GM04503 (cell line): Measurements from ENCODE around the gene CD2BP2.
"Not testable (repeated sequence)": the region's sequence is repeated elsewhere in the genome, so short reads cannot be mapped to it uniquely, and the experiment has no call there.

ENCODE experiments used
- DNase-seq: peaks from one replicate; pipeline ENCODE4 v3.0.0-alpha.2; 2012; ENCODE audit warnings: low read depth

The CD2BP2 gene

GRCh38 chr16:30358990-30359870 lies 4.1 kb upstream of the CD2BP2 start:
- no peak for DNase-seq

- no peak for DNase-seq
These were observed 3.4 kb upstream of the CD2BP2 start for GRCh38 chr16:30358577-30358936.

GRCh38 chr16:30357715-30358576 lies 2.8 kb upstream of the CD2BP2 start:
- no peak for DNase-seq

DNA sequence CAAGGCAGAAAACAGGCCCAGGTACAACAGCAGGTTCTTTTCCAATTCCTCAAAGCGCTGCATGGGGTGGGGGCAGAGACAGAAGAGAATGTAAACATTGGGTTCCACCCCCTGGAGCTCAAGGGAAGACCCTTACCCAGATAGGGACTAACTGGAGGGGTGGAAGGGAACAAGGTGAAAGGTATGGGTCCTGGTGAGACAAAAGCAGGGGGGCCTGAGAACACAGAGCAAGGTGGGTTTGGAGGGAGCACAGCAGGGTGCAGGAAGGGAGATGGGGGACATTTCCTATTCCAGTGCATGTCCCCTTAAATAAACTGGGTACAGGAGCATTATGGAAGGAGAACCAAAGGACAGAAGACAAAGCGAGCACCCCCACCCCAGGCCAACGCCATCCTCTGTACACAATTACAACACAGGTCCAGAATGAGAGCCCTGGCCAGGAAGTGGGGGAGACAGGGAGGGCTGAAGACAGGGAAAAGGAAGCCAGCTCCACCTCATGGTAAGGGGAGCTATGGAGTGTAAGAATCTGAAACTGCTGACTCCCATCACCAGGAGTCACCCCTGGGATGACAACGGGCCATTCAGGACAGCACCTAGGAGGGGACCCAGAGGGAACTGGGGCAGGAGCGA lies 2.1 kb upstream of the CD2BP2 start:
- DNase-seq = no peak

DNA sequence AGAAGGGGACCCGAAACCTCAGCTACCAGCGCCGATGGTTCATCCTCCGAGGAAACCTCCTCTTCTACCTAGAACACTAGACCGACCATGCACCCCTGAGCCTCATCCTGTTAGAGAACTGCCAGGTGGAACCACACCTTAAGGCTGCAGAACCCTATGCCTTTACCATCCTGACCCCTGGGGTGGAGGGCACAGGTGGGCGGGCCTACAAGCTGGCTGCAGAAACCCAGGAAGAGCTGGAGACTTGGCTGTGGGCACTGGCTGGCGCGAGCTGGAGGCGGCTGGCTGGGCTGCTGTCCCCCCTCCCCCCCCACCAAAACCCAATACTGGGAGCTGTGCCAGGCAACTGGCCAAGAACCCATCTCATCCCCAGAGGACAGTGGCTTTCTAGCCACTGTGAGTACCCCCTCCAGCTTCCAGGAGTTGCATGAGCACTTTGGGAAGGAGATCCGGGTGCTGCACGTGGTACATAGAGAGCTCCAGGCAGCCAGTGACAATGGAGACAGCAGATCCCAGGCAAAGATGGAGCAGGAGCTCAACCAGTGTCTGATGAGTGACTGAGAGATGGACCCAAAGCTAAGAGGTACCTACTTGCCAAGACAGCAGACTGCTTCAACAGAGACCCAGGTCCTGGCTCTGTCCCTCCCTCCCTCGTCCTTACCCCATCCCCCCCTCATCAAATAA lies 1.4 kb upstream of the CD2BP2 start:
- DNase-seq = no peak

DNA sequence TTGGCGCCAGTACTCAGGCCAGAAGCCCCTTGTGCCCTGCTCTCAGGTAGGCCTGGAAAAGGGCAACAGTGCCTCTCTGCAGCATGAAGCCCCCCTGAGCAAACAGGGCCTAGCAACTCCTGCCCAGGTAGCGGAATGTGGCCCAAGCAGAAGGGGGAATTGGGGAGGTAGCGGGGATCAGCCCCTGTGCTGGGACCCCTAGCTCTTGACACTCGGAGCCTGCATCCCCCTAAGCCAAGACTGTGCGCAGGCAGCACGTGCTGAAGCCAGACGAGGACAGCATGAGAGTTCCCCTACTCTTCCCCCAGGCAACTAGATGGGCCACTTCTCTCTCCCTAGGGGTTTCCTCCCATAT lies 823 bp upstream of the CD2BP2 start:
- DNase-seq = no peak

DNA sequence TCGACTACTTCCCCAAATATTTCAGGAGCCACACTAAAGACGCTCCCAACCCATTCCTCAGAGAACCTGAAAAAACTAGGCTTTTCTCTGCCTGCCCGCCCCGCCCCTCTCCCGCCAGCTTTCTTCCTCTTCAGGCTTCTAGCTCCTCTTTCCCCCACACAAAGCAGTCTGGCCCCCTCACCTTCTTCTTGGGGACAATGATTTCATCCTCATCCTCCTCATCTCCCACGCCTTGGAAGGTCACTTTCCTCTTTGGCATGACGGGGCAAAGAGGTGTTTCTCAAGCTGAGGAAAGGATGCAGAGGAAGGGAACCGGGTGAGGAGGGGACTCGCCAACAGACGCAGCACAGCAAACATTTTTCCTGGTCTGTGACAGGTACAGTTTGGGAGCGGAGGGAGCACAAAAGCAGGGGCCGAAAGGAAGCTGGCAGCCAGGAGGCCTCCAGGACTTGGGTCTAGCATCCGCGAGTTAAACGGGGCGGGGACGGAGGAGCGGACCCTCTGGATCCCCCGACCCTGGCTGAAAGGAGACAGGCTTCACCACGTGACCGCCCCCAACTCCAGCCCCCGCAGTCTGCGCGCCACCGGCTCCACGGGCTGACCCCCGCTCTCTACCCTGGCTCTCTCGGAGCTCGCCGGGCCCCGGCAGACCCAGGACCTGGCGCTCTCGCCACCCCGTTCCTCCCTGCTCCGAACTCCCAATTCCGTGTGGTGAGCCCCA lies 525 bp downstream of the CD2BP2 start:
- DNase-seq = no peak

DNA sequence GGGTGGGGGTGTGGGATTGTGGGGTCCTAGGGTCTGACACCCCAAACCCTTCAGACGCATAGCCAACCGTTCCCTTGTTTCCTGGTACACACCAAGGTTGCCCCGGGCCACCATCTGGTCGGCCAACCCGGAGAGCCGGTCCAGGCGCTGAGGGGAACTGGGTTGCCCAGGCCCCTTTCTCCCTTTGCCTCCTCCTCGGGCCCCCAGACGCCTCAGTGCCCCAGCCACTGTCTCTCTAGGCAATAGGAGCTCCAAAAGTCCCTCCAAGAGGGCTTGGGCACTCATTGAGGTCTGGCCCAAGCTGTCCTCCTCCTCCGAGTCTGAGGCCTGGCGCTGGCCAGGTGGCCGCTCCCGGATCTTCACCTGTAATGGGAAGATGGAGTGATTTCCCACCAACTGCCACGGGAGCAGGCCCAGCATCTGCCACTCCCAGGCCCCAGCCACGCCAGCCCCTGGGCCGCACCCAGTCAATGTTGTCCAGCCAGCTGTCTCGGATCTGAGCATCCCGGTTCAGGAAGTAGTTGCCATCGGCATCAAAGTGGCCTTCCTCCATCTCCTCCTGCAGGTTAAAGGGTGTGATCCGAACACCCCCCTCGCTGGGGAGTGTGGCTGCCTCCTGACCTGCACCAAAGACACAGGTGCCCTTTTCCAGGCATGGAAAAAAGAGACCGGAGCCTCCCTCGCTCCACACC lies 1.5 kb downstream of the CD2BP2 start:
- DNase-seq = no peak

- no peak for DNase-seq
These were observed 2.4 kb downstream of the CD2BP2 start for GRCh38 chr16:30352488-30353401.

GRCh38 chr16:30351586-30352419 lies 3.3 kb downstream of the CD2BP2 start:
- DNase-seq = peak; percentile 86

GRCh38 chr16:30351001-30351441 lies 4.1 kb downstream of the CD2BP2 start:
- DNase-seq = no peak

DNA sequence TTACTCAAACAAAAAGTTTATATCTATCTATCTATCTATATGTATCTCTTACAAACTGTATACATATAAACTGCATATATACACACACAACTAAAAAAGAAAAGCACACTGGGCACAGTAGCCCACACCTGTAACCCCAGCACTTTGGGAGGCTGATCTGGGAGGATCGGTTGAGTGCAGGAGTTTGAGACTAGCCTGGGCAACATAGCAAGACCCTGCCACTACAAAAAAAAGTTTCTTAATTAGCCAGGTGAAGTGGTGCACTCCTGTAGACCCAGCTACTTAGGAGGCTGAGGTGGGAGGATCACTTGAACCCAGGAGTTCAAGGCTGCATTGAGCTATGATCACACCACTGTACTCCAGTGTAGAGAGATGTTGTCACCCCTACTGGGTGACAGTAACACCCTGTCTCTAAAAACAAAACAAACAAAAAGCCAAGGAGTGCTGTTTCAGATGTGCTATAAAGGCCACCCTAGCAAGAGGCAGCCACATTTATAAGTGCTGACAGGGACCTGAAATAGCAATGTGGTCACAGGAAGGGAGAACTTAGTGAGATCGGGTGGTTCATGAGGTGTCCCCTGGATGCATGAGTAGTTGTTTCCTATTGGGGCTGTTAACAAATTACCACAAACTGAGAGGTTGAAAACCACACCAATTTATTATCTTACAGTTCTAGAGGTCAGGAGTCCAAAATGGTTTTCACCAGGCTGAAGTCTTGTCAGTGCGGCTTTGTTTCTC lies 4.8 kb downstream of the CD2BP2 start:
- DNase-seq = no peak

- DNase-seq = no peak
These were observed 5.4 kb downstream of the CD2BP2 start for GRCh38 chr16:30349675-30350074.

DNA sequence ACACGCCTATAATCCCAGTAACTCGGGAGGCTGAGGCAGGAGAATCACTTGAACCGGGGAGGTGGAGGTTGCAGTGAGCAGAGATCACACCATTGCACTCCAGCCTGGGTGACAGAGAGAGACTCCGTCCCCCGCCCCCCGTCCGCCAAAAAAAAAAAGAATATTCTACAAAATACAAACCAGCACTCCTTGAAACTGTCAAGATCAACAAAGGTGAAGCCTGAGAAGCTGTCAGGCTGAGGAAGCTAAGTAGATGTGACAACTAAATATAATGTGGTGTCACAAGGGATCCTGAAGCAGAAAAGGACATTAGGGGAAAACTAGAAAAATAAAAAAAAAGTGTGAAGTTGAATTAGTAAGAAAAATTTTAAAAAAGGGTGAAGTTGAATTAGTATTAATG lies 6.2 kb downstream of the CD2BP2 start:
- no peak for DNase-seq

GRCh38 chr16:30348113-30348512 lies 7.0 kb downstream of the CD2BP2 start:
- DNase-seq = no peak

DNA sequence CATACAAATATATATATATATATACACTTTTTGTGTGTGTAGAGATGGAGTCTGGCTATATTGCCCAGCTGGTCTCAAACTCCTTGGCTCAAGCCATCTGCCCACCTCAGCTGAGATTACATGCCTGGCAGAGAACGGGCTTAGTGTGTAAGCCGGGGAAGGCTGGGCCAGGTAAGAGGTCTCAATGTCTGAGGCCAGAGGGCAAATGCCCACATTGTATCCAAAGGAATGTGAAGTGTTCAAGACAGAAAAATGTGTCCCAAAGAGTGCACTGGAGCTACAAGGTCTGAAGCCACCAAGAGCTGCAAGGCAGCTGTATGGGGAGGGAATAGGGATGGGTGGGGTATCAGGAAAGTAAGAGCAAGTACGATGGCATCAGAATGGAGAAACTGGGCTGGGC lies 8.8 kb downstream of the CD2BP2 start:
- DNase-seq = no peak

GRCh38 chr16:30343491-30343820 lies 11.7 kb downstream of the CD2BP2 start:
- DNase-seq = not testable (repeated sequence)

GRCh38 chr16:30342751-30343490 lies 12.2 kb downstream of the CD2BP2 start:
- DNase-seq = no peak
